Endothelial cell of umbilical vein (primary cell): ENCODE results near the gene ZNF219. TPM values are rescaled to one million over a fixed set of nuclear protein-coding genes. Genes with fewer than 3 reads are reported as not detected.

Source experiments
- BruUV-seq: library from RNA; stranded (reverse); fragments of 400-500 nt; replicated peaks from 2 replicates; lab custom pipeline; 2021; lab: Mats Ljungman, UMichigan
- CTCF ChIA-PET: fragments of 300-600, 350-600 bp; sonication (Branson Sonifier 250); formaldehyde crosslinking; loops from one replicate; lab custom pipeline; 2021; ENCODE audit warnings: antibody characterized with exemption, inconsistent platforms; lab: Charles Lee
- POLR2A ChIA-PET: fragments of 300-600, 350-600 bp; sonication (Branson Sonifier 250); formaldehyde crosslinking; loops from one replicate; lab custom pipeline; 2021; ENCODE audit warnings: antibody characterized with exemption, inconsistent platforms; lab: Charles Lee
- DNase-seq: peaks from one replicate; pipeline ENCODE4 v3.0.0-alpha.2; 2011; ENCODE audit warnings: low read depth, low spot score
- FAIRE-seq: peaks from 2 replicates; lab custom pipeline; 2011; peaks lifted over from hg19 to GRCh38; lab: Jason Lieb, UNC
- H2AFZ ChIP-seq: 2 replicates; pipeline ENCODE4 v1.6.0; 2012; ENCODE audit warnings: low read depth, low read length, control low read depth, inconsistent platforms
- H3K27ac ChIP-seq: 2 replicates; pipeline ENCODE4 v1.5.1; 2011; ENCODE audit warnings: low read depth, mild to moderate bottlenecking, control low read depth, low read length, moderate library complexity; ENCODE audit not compliant: insufficient read depth
- H3K27me3 ChIP-seq, 2 experiments: 2 replicates each; pipeline versions ENCODE4 v1.6.0 to v1.6.1; 2011; ENCODE audit warnings: low read length in 2 of 2, mixed read lengths in 1 of 2; ENCODE audit not compliant: control insufficient read depth in 2 of 2, insufficient read depth in 2 of 2
- H3K36me3 ChIP-seq, 2 experiments: 2 replicates in 1 of 2; 3 replicates in 1 of 2; pipeline ENCODE4 v1.5.1; 2011; ENCODE audit warnings: low read length in 2 of 2, mild to moderate bottlenecking in 1 of 2, moderate library complexity in 1 of 2; ENCODE audit not compliant: control insufficient read depth in 2 of 2, insufficient read depth in 2 of 2; ENCODE audit errors: extremely low read depth in 1 of 2
- H3K4me1 ChIP-seq: 3 replicates; pipeline ENCODE4 v1.5.1; 2011; ENCODE audit warnings: mild to moderate bottlenecking, low read length; ENCODE audit not compliant: control insufficient read depth, insufficient read depth; ENCODE audit errors: extremely low read depth
- H3K4me2 ChIP-seq: 2 replicates; pipeline ENCODE4 v1.6.1; 2011; ENCODE audit warnings: low read length, control low read depth, mixed read lengths; ENCODE audit not compliant: insufficient read depth
- H3K4me3 ChIP-seq, 3 experiments: fragments of 200-600 bp in 1 of 3; sonication (generic), shearing (Covaris generic) in 1 of 3; replicated peaks in 1 of 3; 2 replicates each; pipeline ENCODE4 v1.5.1; 2011 to 2016; ENCODE audit warnings: control low read depth in 3 of 3, low read length in 3 of 3, mild to moderate bottlenecking in 2 of 3, inconsistent platforms in 1 of 3, low read depth in 1 of 3, moderate library complexity in 1 of 3; ENCODE audit not compliant: insufficient read depth in 1 of 3
- H3K79me2 ChIP-seq: 2 replicates; pipeline ENCODE4 v1.6.0; 2012; ENCODE audit warnings: low read length, inconsistent platforms; ENCODE audit not compliant: control insufficient read depth, insufficient read depth
- H3K9ac ChIP-seq: replicated peaks from 2 replicates; pipeline ENCODE3; 2011; ENCODE audit warnings: low read length, control low read depth; ENCODE audit not compliant: insufficient read depth; ENCODE audit errors: extremely low read depth
- H3K9me1 ChIP-seq: replicated peaks from 3 replicates; pipeline ENCODE4 v1.6.0; 2011; ENCODE audit warnings: mild to moderate bottlenecking, low read length; ENCODE audit not compliant: control insufficient read depth, insufficient read depth; ENCODE audit errors: extremely low read depth
- H3K9me3 ChIP-seq: replicated peaks from 2 replicates; pipeline ENCODE4 v1.5.1; 2012; ENCODE audit warnings: low read length, inconsistent platforms; ENCODE audit not compliant: control insufficient read depth, insufficient read depth
- H4K20me1 ChIP-seq: replicated peaks from 2 replicates; pipeline ENCODE3; 2011; ENCODE audit warnings: mild to moderate bottlenecking, low read length; ENCODE audit not compliant: control insufficient read depth, insufficient read depth; ENCODE audit errors: extremely low read depth
- EZH2 ChIP-seq: IDR thresholded peaks from 2 replicates; pipeline ENCODE4 v1.6.1; 2012; ENCODE audit warnings: borderline replicate concordance, low read depth, mild to moderate bottlenecking, moderate library complexity, low read length, inconsistent platforms; ENCODE audit not compliant: severe bottlenecking
- GATA2 ChIP-seq: IDR thresholded peaks from 2 replicates; pipeline ENCODE4 v1.7.0; 2011; ENCODE audit warnings: low read depth, mild to moderate bottlenecking, moderate library complexity, mixed read lengths, low read length; ENCODE audit not compliant: insufficient read length, insufficient read depth
- POLR2A ChIP-seq: IDR thresholded peaks from 2 replicates; pipeline ENCODE4 v1.6.1; 2012; ENCODE audit warnings: low read depth, mild to moderate bottlenecking, control low read depth, low read length
- dilution Hi-C: fragments of 300-500 bp; cut with MboI; formaldehyde crosslinking; loops from one replicate; pipeline ENCODE4 v1.15.0; 2019; ENCODE audit warnings: low sequenced_read_pairs; ENCODE audit not compliant: extremely low pct_ligation_motif_present
- intact Hi-C: fragments of 100-400 bp; cut with micrococcal nuclease; formaldehyde crosslinking; loops from one replicate; pipeline ENCODE4 v1.10.0; 2022
- polyA plus RNA-seq, 4 experiments: library from polyadenylated mRNA; depleted of rRNA in 3 of 4; stranded (reverse) in 3 of 4; unstranded in 1 of 4; fragments of >200 nt; gene quantifications; 2 replicates each; pipeline versions ENCODE4 v1.2.1 to v1.2.3, GENCODE V29; 2011 to 2012; ENCODE audit warnings: missing spikeins in 1 of 4
- total RNA-seq: library from RNA; stranded (reverse); gene quantifications from 2 replicates; pipeline ENCODE4 v1.2.3, GENCODE V29; 2021

Gene ZNF219
- total and polyA plus RNA-seq, 2 donors (not counting 3 experiments of a cell fraction or from before 2014, with no cell fraction given) = 13.2 to 15.2 TPM

DNA sequence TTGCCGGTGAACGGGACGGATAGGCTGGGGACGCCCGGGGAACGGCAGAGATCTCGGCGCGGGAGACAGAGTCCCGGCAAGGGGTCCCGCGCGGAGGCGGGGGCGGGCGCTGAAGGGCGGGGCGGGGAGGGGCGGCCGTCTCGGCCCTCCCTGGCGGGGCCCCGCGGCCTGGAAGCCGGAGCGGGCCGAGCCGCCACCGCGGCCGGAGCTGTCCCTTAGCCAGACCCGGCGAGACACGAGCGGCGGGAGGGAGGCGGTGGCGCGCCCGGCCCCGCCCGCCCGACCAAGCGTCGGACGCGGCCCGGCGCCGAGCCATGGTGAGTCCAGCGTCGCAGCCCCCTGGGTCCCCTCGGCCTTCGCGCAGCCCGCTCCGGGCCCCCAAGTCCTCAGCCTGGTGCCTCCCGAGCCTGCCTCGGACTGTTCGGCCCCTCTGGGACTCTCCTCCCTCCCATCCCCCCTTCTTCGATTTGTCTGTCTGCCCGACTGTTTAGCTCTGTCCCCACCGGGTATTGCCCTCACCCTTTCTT, 28.3 kb downstream of the ZNF219 start, which contains the start of gene ARHGEF40:
TSS of gene ARHGEF40 (plus strand) at position 222 of the 527 bp plus-strand sequence. CDS start at position 315, 93 bp downstream.
- BruUV-seq = no TSS peak
- dilution Hi-C loops (no loop called here), intact Hi-C loops (no loop called here)
- peak within 1 kb of the TSS in 2 of 3 experiments; percentile 54 to 55 for H3K4me3 ChIP-seq
- peak; percentile 8 for DNase-seq
- CTCF ChIA-PET = interaction anchor here (0.6 to 3.4 kb wide), 11 partner anchors 9 to 109 kb away, joined by 3 to 49 read pairs (median 6); no protein-coding TSS in a partner anchor
- no peak for TF ChIP-seq GATA2
- H3K27ac ChIP-seq = no peak within 1 kb of the TSS
- FAIRE-seq = no peak
- no peaks in the 10 kb centered on the region for H3K79me2 ChIP-seq
- peak within 1 kb of the TSS; percentile 32 for H3K9ac ChIP-seq
- H3K9me1 ChIP-seq = no peaks in the 10 kb centered on the region
- H3K27me3 ChIP-seq = peaks cover 19 to 38% of the 10 kb centered on the region in 2 experiments
- H3K36me3 ChIP-seq = peaks cover 0 to 2% of the 10 kb centered on the region in 2 experiments
- no peaks in the 10 kb centered on the region for H4K20me1 ChIP-seq
- peaks cover 10% of the 10 kb centered on the region for H3K4me1 ChIP-seq
- H3K9me3 ChIP-seq = no peaks in the 10 kb centered on the region
- H3K4me2 ChIP-seq = peak within 1 kb of the TSS; percentile 58
- peak within 1 kb of the TSS; percentile 31 for H2AFZ ChIP-seq
- POLR2A ChIA-PET = no interaction called here

DNA sequence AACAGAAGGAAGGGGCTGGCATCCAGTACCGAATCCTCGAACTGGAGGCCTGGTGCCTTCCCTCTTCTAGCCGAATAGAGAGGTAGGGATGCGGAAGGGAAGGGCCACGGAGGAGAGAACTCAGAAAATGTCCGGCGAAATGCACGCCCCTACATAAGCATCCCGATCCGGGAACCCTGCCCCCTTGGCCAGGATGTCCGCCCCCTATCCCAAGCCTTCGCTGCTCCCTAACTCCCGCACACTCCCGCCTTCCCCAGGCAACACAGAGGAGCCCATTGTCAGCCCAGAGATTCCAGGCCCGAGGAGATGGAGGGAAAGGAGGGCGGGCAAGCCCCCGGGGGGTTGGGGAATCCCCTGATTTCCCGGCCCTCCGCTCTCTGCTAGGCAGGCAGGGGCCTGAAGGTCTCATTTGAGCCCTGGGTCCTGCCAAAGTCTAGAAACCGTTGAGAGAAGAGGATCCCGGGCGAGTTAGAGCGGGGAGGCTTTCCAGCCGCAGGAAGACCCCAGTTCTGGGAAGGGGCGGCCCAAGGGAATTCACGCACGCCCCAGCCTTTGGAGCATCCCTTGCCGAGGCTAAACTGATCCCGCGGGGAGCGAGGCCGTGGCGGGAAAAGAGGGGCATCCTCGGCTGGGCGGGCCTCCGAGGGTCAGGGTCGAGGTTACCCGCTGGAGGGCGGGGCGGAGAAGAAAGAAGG, 28.9 kb downstream of the ZNF219 start:
- no TSS peak for BruUV-seq
- POLR2A ChIA-PET = no interaction called here

More for the DNA sequence above, 28.9 kb downstream of the ZNF219 start:
- no peaks in the 10 kb centered on the region for H3K9me3 ChIP-seq
- no peak overlapping the region for H3K9ac ChIP-seq
- FAIRE-seq (no peak), DNase-seq (no peak)
- TF ChIP-seq POLR2A = no peak
- TF ChIP-seq EZH2 = peak; percentile 97
- H3K4me1 ChIP-seq = peaks cover 10% of the 10 kb centered on the region
- H4K20me1 ChIP-seq = no peaks in the 10 kb centered on the region
- H3K9me1 ChIP-seq = no peaks in the 10 kb centered on the region
- H3K4me2 ChIP-seq = peak overlapping the region; percentile 44
- H2AFZ ChIP-seq = no peak overlapping the region
- no peaks in the 10 kb centered on the region for H3K79me2 ChIP-seq
- peaks cover 21 to 41% of the 10 kb centered on the region in 2 experiments for H3K27me3 ChIP-seq
- H3K4me3 ChIP-seq = peak overlapping the region in 1 of 3 experiments; percentile 54
- H3K27ac ChIP-seq = no peak overlapping the region
- H3K36me3 ChIP-seq = peaks cover 0 to 2% of the 10 kb centered on the region in 2 experiments
- intact Hi-C loops (no loop called here), dilution Hi-C loops (no loop called here)
- CTCF ChIA-PET = interaction anchor here (0.6 to 4.3 kb wide), 16 partner anchors 10 to 108 kb away, joined by 3 to 203 read pairs (median 6); partner anchors contain the start of gene TMEM253
